ENCODE data around the gene PIGM. TPM values are rescaled to one million over a fixed set of nuclear protein-coding genes. Genes with fewer than 3 reads are reported as not detected.
A peak's percentile ranks its signal among the peaks of the same experiment; 100 is the strongest.

Gene PIGM
- total RNA-seq, 1 donor from 2014 or later: 2.5 TPM

- intact Hi-C loops (cut with micrococcal nuclease): no loop called here
- Histone ChIP-seq H3K4me3 (no peak overlapping the region), H3K36me3 (no peaks in the 10 kb centered on the region), H3K4me1 (peaks cover 3% of the 10 kb centered on the region), H3K27me3 (ENCODE audit: low read depth) (no peaks in the 10 kb centered on the region), H3K9me3 (replicated peaks) (no peaks in the 10 kb centered on the region), H3K27ac (replicated peaks) (no peak overlapping the region)
- no peak for DNase-seq
- no peak for TF ChIP-seq CTCF (IDR thresholded peaks at IDR 0.05; ENCODE audit: borderline replicate concordance)
Observed at GRCh38 chr1:160001440-160001839, 30.4 kb downstream of the PIGM start.

GRCh38 chr1:159999204-159999603, 32.6 kb downstream of the PIGM start:
- Histone ChIP-seq H3K9me3 (replicated peaks) (no peaks in the 10 kb centered on the region), H3K4me3 (no peak overlapping the region), H3K27me3 (ENCODE audit: low read depth) (no peaks in the 10 kb centered on the region), H3K4me1 (peaks cover 9% of the 10 kb centered on the region), H3K36me3 (no peaks in the 10 kb centered on the region), H3K27ac (replicated peaks) (no peak overlapping the region)
- intact Hi-C loops (cut with micrococcal nuclease): no loop called here
- DNase-seq: no peak
- TF ChIP-seq CTCF (IDR thresholded peaks at IDR 0.05; ENCODE audit: borderline replicate concordance): no peak

GRCh38 chr1:159996653-159997052, 35.1 kb downstream of the PIGM start:
- Histone ChIP-seq H3K4me3 (no peak overlapping the region), H3K9me3 (replicated peaks) (no peaks in the 10 kb centered on the region), H3K27me3 (ENCODE audit: low read depth) (no peaks in the 10 kb centered on the region), H3K27ac (replicated peaks) (peak overlapping the region; percentile 37), H3K4me1 (peaks cover 32% of the 10 kb centered on the region), H3K36me3 (no peaks in the 10 kb centered on the region)
- no peak for DNase-seq
- no peak for TF ChIP-seq CTCF (IDR thresholded peaks at IDR 0.05; ENCODE audit: borderline replicate concordance)
- intact Hi-C loops (cut with micrococcal nuclease): no loop called here

- Histone ChIP-seq H3K27ac (replicated peaks) (no peak overlapping the region), H3K4me1 (peaks cover 35% of the 10 kb centered on the region), H3K27me3 (ENCODE audit: low read depth) (no peaks in the 10 kb centered on the region), H3K36me3 (no peaks in the 10 kb centered on the region), H3K4me3 (no peak overlapping the region), H3K9me3 (replicated peaks) (no peaks in the 10 kb centered on the region)
- no peak for TF ChIP-seq CTCF (IDR thresholded peaks at IDR 0.05; ENCODE audit: borderline replicate concordance)
- intact Hi-C loops (cut with micrococcal nuclease): no loop called here
- DNase-seq: no peak
Observed at GRCh38 chr1:159994896-159995295, 36.9 kb downstream of the PIGM start.

- DNase-seq: no peak
- no peaks in the 10 kb centered on the region for H3K36me3 ChIP-seq
- no peak overlapping the region for H3K4me3 ChIP-seq
- H3K27me3 ChIP-seq (ENCODE audit: low read depth): no peaks in the 10 kb centered on the region
- TF ChIP-seq CTCF (IDR thresholded peaks at IDR 0.05; ENCODE audit: borderline replicate concordance): no peak
- peaks cover 35% of the 10 kb centered on the region for H3K4me1 ChIP-seq
- intact Hi-C loops (cut with micrococcal nuclease): no loop called here
- H3K27ac ChIP-seq (replicated peaks): no peak overlapping the region
- H3K9me3 ChIP-seq (replicated peaks): no peaks in the 10 kb centered on the region
Observed at GRCh38 chr1:159993911-159994310, 37.9 kb downstream of the PIGM start.

- no peak for TF ChIP-seq CTCF (IDR thresholded peaks at IDR 0.05; ENCODE audit: borderline replicate concordance)
- peak overlapping the region; percentile 15 for H3K27ac ChIP-seq (replicated peaks)
- H3K4me1 ChIP-seq: peaks cover 35% of the 10 kb centered on the region
- peaks cover 5% of the 10 kb centered on the region for H3K27me3 ChIP-seq (ENCODE audit: low read depth)
- DNase-seq: no peak
- no peak overlapping the region for H3K4me3 ChIP-seq
- no peaks in the 10 kb centered on the region for H3K36me3 ChIP-seq
- intact Hi-C loops (cut with micrococcal nuclease): no loop called here
- no peaks in the 10 kb centered on the region for H3K9me3 ChIP-seq (replicated peaks)
Observed at GRCh38 chr1:159992161-159992560, 39.6 kb downstream of the PIGM start.

Data from left ventricle myocardium inferior (tissue), 1 donor.